DOHH2 (cell line): Measurements from ENCODE around the gene SPNS2.

ENCODE experiments used
- EZH2phosphoT487 ChIP-seq: fragments of 200-600 bp; sonication (generic); IDR thresholded peaks from 2 replicates; pipeline ENCODE4 v1.6.1; 2017; ENCODE audit warnings: borderline replicate concordance, mild to moderate bottlenecking, antibody characterized with exemption, low read length, moderate library complexity, mixed read lengths
- TF ChIP-seq, protein P1 (sequence below): fragments of 200-600 bp; sonication (generic); IDR thresholded peaks from one replicate; pipeline ENCODE4 v1.5.1; 2014; ENCODE audit warnings: antibody characterized with exemption, mild to moderate bottlenecking, low read depth, low read length; ENCODE audit not compliant: poor library complexity, severe bottlenecking

DNA sequence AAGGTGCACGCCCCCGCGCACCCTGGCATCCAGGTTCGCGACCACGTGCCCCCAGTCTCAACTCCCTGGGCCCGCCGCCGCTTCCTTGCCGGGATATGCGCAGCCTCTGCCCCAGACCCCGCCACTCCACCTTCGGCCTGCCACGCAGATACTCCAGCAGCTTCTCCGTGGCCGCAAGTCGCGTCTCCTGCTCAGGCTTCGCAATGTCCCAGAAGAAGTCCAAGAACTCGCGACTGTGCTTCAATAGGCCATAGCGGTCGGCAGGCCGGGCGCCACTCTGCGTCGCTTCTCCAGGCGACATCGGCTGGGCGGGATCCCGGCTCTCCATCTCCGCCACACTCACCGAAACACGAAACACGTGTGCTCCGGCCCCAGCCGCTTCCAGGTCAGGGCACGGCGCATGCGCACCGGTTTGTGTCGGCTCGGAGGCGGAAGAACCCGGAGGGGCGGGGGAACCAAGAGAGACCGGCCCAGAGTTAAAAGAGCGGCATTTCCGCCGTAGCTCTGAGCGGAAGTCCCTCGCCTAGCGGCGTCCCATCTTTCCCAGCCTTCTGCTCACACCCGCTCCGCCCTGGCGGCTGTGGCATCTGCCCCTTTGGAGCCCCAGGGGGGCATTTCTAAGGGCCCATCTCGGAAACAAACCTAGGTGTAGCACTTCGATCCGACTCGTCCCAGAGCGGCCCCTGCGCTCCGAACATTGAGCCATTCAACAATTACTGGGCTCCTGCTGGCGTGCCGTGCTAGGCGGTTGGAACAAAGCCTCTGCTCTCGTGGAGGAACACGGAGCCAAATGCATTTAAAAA, 56.5 kb downstream of the SPNS2 start, which contains the start of gene MYBBP1A:
- TF ChIP-seq, protein P1, sequence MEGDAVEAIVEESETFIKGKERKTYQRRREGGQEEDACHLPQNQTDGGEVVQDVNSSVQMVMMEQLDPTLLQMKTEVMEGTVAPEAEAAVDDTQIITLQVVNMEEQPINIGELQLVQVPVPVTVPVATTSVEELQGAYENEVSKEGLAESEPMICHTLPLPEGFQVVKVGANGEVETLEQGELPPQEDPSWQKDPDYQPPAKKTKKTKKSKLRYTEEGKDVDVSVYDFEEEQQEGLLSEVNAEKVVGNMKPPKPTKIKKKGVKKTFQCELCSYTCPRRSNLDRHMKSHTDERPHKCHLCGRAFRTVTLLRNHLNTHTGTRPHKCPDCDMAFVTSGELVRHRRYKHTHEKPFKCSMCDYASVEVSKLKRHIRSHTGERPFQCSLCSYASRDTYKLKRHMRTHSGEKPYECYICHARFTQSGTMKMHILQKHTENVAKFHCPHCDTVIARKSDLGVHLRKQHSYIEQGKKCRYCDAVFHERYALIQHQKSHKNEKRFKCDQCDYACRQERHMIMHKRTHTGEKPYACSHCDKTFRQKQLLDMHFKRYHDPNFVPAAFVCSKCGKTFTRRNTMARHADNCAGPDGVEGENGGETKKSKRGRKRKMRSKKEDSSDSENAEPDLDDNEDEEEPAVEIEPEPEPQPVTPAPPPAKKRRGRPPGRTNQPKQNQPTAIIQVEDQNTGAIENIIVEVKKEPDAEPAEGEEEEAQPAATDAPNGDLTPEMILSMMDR = no peak
- TF ChIP-seq EZH2phosphoT487 = no peak
